Stimulated activated CD8-positive, alpha-beta memory T cell treated with anti-CD3 and anti-CD28 coated beads, Interleukin-4, amount 100 ng/mL, for 1 hour (primary cell): ENCODE data around the gene PCP4.

ENCODE experiments used
- DNase-seq, 2 donors: peaks; one replicate each; pipeline ENCODE4 v3.0.0-alpha.2; 2020; ENCODE audit warnings: low read depth in 2 of 2, low spot score in 1 of 2

The PCP4 gene

GRCh38 chr21:39915881-39916280 lies 48.6 kb downstream of the PCP4 start:
- no peak for DNase-seq

GRCh38 chr21:39918558-39918957 lies 51.3 kb downstream of the PCP4 start:
- DNase-seq, result no peak

- no peak for DNase-seq
These were observed 56.2 kb downstream of the PCP4 start for GRCh38 chr21:39923476-39923875.

- DNase-seq, result no peak
These were observed 57.5 kb downstream of the PCP4 start for GRCh38 chr21:39924577-39925308.

- DNase-seq, result no peak
These were observed 60.2 kb downstream of the PCP4 start for GRCh38 chr21:39927304-39927886.

- DNase-seq, result no peak
These were observed 65.1 kb downstream of the PCP4 start for GRCh38 chr21:39932335-39932734.

GRCh38 chr21:39934895-39935294 lies 67.7 kb downstream of the PCP4 start:
- no peak for DNase-seq

- no peak for DNase-seq
These were observed 68.5 kb downstream of the PCP4 start for GRCh38 chr21:39935716-39936115.

GRCh38 chr21:39938086-39938625 lies 70.9 kb downstream of the PCP4 start:
- DNase-seq, result no peak

GRCh38 chr21:39946199-39946598 lies 79.0 kb downstream of the PCP4 start:
- DNase-seq, result no peak

- no peak for DNase-seq
These were observed 79.8 kb downstream of the PCP4 start for GRCh38 chr21:39947031-39947430.

GRCh38 chr21:39951183-39952101 lies 84.2 kb downstream of the PCP4 start:
- DNase-seq, result no peak

- no peak for DNase-seq
These were observed 85.0 kb downstream of the PCP4 start for GRCh38 chr21:39952265-39952664.

GRCh38 chr21:39954570-39954969 lies 87.3 kb downstream of the PCP4 start:
- no peak for DNase-seq

GRCh38 chr21:39955326-39955725 lies 88.1 kb downstream of the PCP4 start:
- DNase-seq, result no peak

- no peak for DNase-seq
These were observed 89.3 kb downstream of the PCP4 start for GRCh38 chr21:39956586-39956985.

- DNase-seq, result no peak
These were observed 91.5 kb downstream of the PCP4 start for GRCh38 chr21:39958731-39959130.

- no peak for DNase-seq
These were observed 94.0 kb downstream of the PCP4 start for GRCh38 chr21:39961251-39961650.

- DNase-seq, result no peak
These were observed 97.8 kb downstream of the PCP4 start for GRCh38 chr21:39965026-39965425.

- DNase-seq, result no peak
These were observed 99.5 kb downstream of the PCP4 start for GRCh38 chr21:39966786-39967185.

GRCh38 chr21:39968010-39968409 lies 100.8 kb downstream of the PCP4 start:
- DNase-seq, result no peak
